ENCODE data around the gene IFNK.

IFNK gene

GRCh38 chr9:27533311-27533710 lies 9.2 kb downstream of the IFNK start:
- Histone ChIP-seq H3K4me3 (ENCODE audit: low read length) (no peak overlapping the region), H3K4me1 (ENCODE audit: control insufficient read depth, low read length) (peaks cover 18% of the 10 kb centered on the region), H3K36me3 (ENCODE audit: control insufficient read depth, low read length) (no peaks in the 10 kb centered on the region), H3K79me2 (ENCODE audit: control insufficient read depth, low read length) (no peaks in the 10 kb centered on the region), H3K27me3 (ENCODE audit: control insufficient read depth, low read length) (peaks cover 32% of the 10 kb centered on the region), H3F3A (ENCODE audit: control insufficient read depth, insufficient read depth) (no peaks in the 10 kb centered on the region), H4K20me1 (ENCODE audit: control insufficient read depth, insufficient read depth, low read depth, low read length) (no peaks in the 10 kb centered on the region), H3K9me3 (ENCODE audit: control insufficient read depth, insufficient read depth, low read length) (no peaks in the 10 kb centered on the region), H3K27ac (ENCODE audit: low read depth, low read length) (no peak overlapping the region), H3K9me2 (replicated peaks; ENCODE audit: control insufficient read depth, low read length) (no peaks in the 10 kb centered on the region; the same call in 1 of the 2 replicates), H3K4me2 (ENCODE audit: low read length) (no peak overlapping the region)
- TF ChIP-seq, protein P1, sequence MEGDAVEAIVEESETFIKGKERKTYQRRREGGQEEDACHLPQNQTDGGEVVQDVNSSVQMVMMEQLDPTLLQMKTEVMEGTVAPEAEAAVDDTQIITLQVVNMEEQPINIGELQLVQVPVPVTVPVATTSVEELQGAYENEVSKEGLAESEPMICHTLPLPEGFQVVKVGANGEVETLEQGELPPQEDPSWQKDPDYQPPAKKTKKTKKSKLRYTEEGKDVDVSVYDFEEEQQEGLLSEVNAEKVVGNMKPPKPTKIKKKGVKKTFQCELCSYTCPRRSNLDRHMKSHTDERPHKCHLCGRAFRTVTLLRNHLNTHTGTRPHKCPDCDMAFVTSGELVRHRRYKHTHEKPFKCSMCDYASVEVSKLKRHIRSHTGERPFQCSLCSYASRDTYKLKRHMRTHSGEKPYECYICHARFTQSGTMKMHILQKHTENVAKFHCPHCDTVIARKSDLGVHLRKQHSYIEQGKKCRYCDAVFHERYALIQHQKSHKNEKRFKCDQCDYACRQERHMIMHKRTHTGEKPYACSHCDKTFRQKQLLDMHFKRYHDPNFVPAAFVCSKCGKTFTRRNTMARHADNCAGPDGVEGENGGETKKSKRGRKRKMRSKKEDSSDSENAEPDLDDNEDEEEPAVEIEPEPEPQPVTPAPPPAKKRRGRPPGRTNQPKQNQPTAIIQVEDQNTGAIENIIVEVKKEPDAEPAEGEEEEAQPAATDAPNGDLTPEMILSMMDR (IDR thresholded peaks at IDR 0.05; ENCODE audit: low read depth, low read length, poor library complexity, severe bottlenecking) = no peak
- TF ChIP-seq EZH2phosphoT487 (IDR thresholded peaks at IDR 0.05; ENCODE audit: borderline replicate concordance, low read length) = no peak

DNA sequence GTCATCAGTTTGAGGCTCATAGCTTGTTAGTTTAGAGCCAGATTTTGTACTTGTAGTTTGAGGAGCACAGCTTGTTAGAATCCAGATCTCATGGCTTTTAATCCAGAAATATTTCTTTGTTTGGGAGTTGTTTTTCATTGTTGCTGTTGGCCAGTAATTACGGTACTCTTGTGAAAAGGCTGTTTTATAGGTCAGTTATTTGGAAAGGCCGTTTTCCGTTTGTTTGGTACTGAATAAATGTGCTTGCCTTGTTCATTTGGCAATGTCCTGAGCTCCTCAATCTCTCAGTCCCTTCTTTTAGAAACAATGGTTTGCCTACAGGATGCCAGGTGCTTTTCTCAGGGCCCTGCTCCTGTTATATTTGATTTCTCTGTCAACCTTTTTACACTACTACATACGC lies 10.0 kb downstream of the IFNK start:
- no peak for TF ChIP-seq EZH2phosphoT487 (IDR thresholded peaks at IDR 0.05; ENCODE audit: borderline replicate concordance, low read length)
- TF ChIP-seq, protein P1 (IDR thresholded peaks at IDR 0.05; ENCODE audit: low read depth, low read length, poor library complexity, severe bottlenecking) = no peak
- H3K4me2 ChIP-seq (ENCODE audit: low read length) = no peak overlapping the region; the same call in 1 of the 2 replicates

GRCh38 chr9:27534658-27535209 lies 10.6 kb downstream of the IFNK start:
- TF ChIP-seq EZH2phosphoT487 (IDR thresholded peaks at IDR 0.05; ENCODE audit: borderline replicate concordance, low read length) = no peak
- TF ChIP-seq, protein P1 (IDR thresholded peaks at IDR 0.05; ENCODE audit: low read depth, low read length, poor library complexity, severe bottlenecking) = no peak
- H3K36me3 ChIP-seq (ENCODE audit: control insufficient read depth, low read length) = no peaks in the 10 kb centered on the region

More for the DNA sequence above, 10.0 kb downstream of the IFNK start:
- Histone ChIP-seq H3K36me3 (ENCODE audit: control insufficient read depth, low read length) (no peaks in the 10 kb centered on the region), H3K9me2 (replicated peaks; ENCODE audit: control insufficient read depth, low read length) (no peaks in the 10 kb centered on the region; the same call in 1 of the 2 replicates), H3K79me2 (ENCODE audit: control insufficient read depth, low read length) (no peaks in the 10 kb centered on the region), H3K4me1 (ENCODE audit: control insufficient read depth, low read length) (peaks cover 12% of the 10 kb centered on the region), H3F3A (ENCODE audit: control insufficient read depth, insufficient read depth) (no peaks in the 10 kb centered on the region), H3K4me3 (ENCODE audit: low read length) (no peak overlapping the region), H3K27ac (ENCODE audit: low read depth, low read length) (no peak overlapping the region), H4K20me1 (ENCODE audit: control insufficient read depth, insufficient read depth, low read depth, low read length) (no peaks in the 10 kb centered on the region), H3K27me3 (ENCODE audit: control insufficient read depth, low read length) (peaks cover 24% of the 10 kb centered on the region), H3K9me3 (ENCODE audit: control insufficient read depth, insufficient read depth, low read length) (no peaks in the 10 kb centered on the region)

More at GRCh38 chr9:27534658-27535209, 10.6 kb downstream of the IFNK start:
- H3K27ac ChIP-seq (ENCODE audit: low read depth, low read length) = no peak overlapping the region
- no peaks in the 10 kb centered on the region; the same call in 1 of the 2 replicates for H3K9me2 ChIP-seq (replicated peaks; ENCODE audit: control insufficient read depth, low read length)
- H3K4me2 ChIP-seq (ENCODE audit: low read length) = no peak overlapping the region; the same call in 1 of the 2 replicates
- no peaks in the 10 kb centered on the region for H3K9me3 ChIP-seq (ENCODE audit: control insufficient read depth, insufficient read depth, low read length)
- no peaks in the 10 kb centered on the region for H3F3A ChIP-seq (ENCODE audit: control insufficient read depth, insufficient read depth)
- no peaks in the 10 kb centered on the region for H4K20me1 ChIP-seq (ENCODE audit: control insufficient read depth, insufficient read depth, low read depth, low read length)
- no peak overlapping the region for H3K4me3 ChIP-seq (ENCODE audit: low read length)
- H3K27me3 ChIP-seq (ENCODE audit: control insufficient read depth, low read length) = peaks cover 20% of the 10 kb centered on the region
- H3K79me2 ChIP-seq (ENCODE audit: control insufficient read depth, low read length) = no peaks in the 10 kb centered on the region
- H3K4me1 ChIP-seq (ENCODE audit: control insufficient read depth, low read length) = peaks cover 9% of the 10 kb centered on the region

Data from DOHH2 (cell line).